H9 (cell line): ENCODE results near the gene GRID1. TPM values are rescaled to one million over a fixed set of nuclear protein-coding genes. Genes with fewer than 3 reads are reported as not detected.

Experiments used
- DNase-seq: peaks from one replicate; pipeline ENCODE4 v3.0.0-alpha.2; 2017
- H2AFZ ChIP-seq: one replicate; pipeline ENCODE4 v1.6.1; 2013; ENCODE audit warnings: mild to moderate bottlenecking, low read length, control low read depth, moderate library complexity
- H2AK5ac ChIP-seq: 2 replicates; pipeline ENCODE4 v1.6.1; 2013; ENCODE audit warnings: low read length, control low read depth, mixed read lengths; ENCODE audit not compliant: insufficient read length
- H2BK120ac ChIP-seq: one replicate; pipeline ENCODE4 v1.6.1; 2013; ENCODE audit warnings: low read depth, mild to moderate bottlenecking, low read length, control low read depth, inconsistent platforms; ENCODE audit not compliant: poor library complexity, severe bottlenecking
- H2BK12ac ChIP-seq: 2 replicates; pipeline ENCODE4 v1.6.1; 2013; ENCODE audit warnings: low read length, control low read depth, mixed read lengths, low read depth; ENCODE audit not compliant: insufficient read length
- H2BK15ac ChIP-seq: 2 replicates; pipeline ENCODE4 v1.6.1; 2013; ENCODE audit warnings: low read depth, low read length, control low read depth
- H2BK20ac ChIP-seq: one replicate; pipeline ENCODE4 v1.6.1; 2013; ENCODE audit warnings: low read depth, mild to moderate bottlenecking, low read length, control low read depth, inconsistent platforms; ENCODE audit not compliant: poor library complexity, severe bottlenecking
- H2BK5ac ChIP-seq: 2 replicates; pipeline ENCODE4 v1.6.1; 2013; ENCODE audit warnings: low read length, control low read depth, mixed read lengths; ENCODE audit not compliant: insufficient read length
- H3K14ac ChIP-seq: 2 replicates; pipeline ENCODE4 v1.6.1; 2013; ENCODE audit warnings: low read length, control low read depth; ENCODE audit not compliant: insufficient read depth
- H3K18ac ChIP-seq: 2 replicates; pipeline ENCODE4 v1.6.1; 2013; ENCODE audit warnings: low read depth, mild to moderate bottlenecking, mixed read lengths, low read length, control low read depth; ENCODE audit not compliant: insufficient read length
- H3K23ac ChIP-seq: 2 replicates; pipeline ENCODE4 v1.6.1; 2013; ENCODE audit warnings: low read length, control low read depth, mixed read lengths, low read depth; ENCODE audit not compliant: insufficient read length
- H3K23me2 ChIP-seq: 2 replicates; pipeline ENCODE4 v1.6.1; 2013; ENCODE audit warnings: low read depth, mild to moderate bottlenecking, mixed read lengths, low read length, control low read depth; ENCODE audit not compliant: insufficient read length, poor library complexity, severe bottlenecking
- H3K27ac ChIP-seq: 2 replicates; pipeline ENCODE4 v1.5.1; 2013; ENCODE audit warnings: low read length, control low read depth, mixed read lengths, low read depth; ENCODE audit not compliant: insufficient read length
- H3K27me3 ChIP-seq: 2 replicates; pipeline ENCODE4 v1.6.1; 2013; ENCODE audit warnings: low read length, control low read depth, inconsistent platforms; ENCODE audit not compliant: insufficient read depth
- H3K4ac ChIP-seq: 2 replicates; pipeline ENCODE4 v1.6.1; 2013; ENCODE audit warnings: low read depth, mild to moderate bottlenecking, control low read depth, inconsistent platforms, low read length, moderate library complexity
- H3K4me1 ChIP-seq: 2 replicates; pipeline ENCODE4 v1.6.1; 2013; ENCODE audit warnings: low read length, control low read depth, inconsistent platforms; ENCODE audit not compliant: insufficient read depth
- H3K4me2 ChIP-seq: 2 replicates; pipeline ENCODE4 v1.6.1; 2013; ENCODE audit warnings: low read length, control low read depth, mixed read lengths; ENCODE audit not compliant: insufficient read length, insufficient read depth
- H3K56ac ChIP-seq: 2 replicates; pipeline ENCODE4 v1.6.1; 2013; ENCODE audit warnings: low read depth, mild to moderate bottlenecking, mixed read lengths, low read length, control low read depth; ENCODE audit not compliant: insufficient read length
- H3K79me1 ChIP-seq: 2 replicates; pipeline ENCODE4 v1.6.1; 2013; ENCODE audit warnings: low read depth, mild to moderate bottlenecking, moderate library complexity, low read length, control low read depth, inconsistent platforms; ENCODE audit not compliant: insufficient read depth, poor library complexity, severe bottlenecking
- H3K79me2 ChIP-seq: 2 replicates; pipeline ENCODE4 v1.6.1; 2013; ENCODE audit warnings: low read length, control low read depth, inconsistent platforms; ENCODE audit not compliant: insufficient read depth
- H3K9ac ChIP-seq: 2 replicates; pipeline ENCODE4 v1.6.1; 2013; ENCODE audit warnings: low read length, control low read depth, mixed read lengths; ENCODE audit not compliant: insufficient read length; ENCODE audit errors: extremely low read depth
- H3K9me3 ChIP-seq: one replicate; pipeline ENCODE4 v1.6.1; 2013; ENCODE audit warnings: low read depth, low read length, inconsistent platforms; ENCODE audit not compliant: control insufficient read depth
- H3T11ph ChIP-seq: one replicate; pipeline ENCODE4 v1.6.1; 2013; ENCODE audit warnings: mild to moderate bottlenecking, low read length, control low read depth, inconsistent platforms
- H4K20me1 ChIP-seq: one replicate; pipeline ENCODE4 v1.6.1; 2013; ENCODE audit not compliant: control insufficient read depth, insufficient read length, insufficient read depth
- H4K5ac ChIP-seq: 2 replicates; pipeline ENCODE4 v1.6.1; 2013; ENCODE audit warnings: low read depth, mild to moderate bottlenecking, mixed read lengths, low read length, control low read depth; ENCODE audit not compliant: insufficient read length
- H4K8ac ChIP-seq: replicated peaks from 2 replicates; pipeline ENCODE4 v1.6.1; 2013; ENCODE audit warnings: low read length, control low read depth, mixed read lengths, low read depth; ENCODE audit not compliant: insufficient read length
- H4K91ac ChIP-seq: 2 replicates; pipeline ENCODE4 v1.6.1; 2013; ENCODE audit warnings: low read depth, mild to moderate bottlenecking, moderate library complexity, mixed read lengths, low read length, control low read depth; ENCODE audit not compliant: insufficient read length
- H3K27ac Mint-ChIP-seq, 3 experiments: 2 replicates in 2 of 3; 3 replicates in 1 of 3; pipeline ENCODE4 v1.8.0; 2020 to 2021; ENCODE audit warnings: mixed read lengths in 3 of 3, mild to moderate bottlenecking in 1 of 3, moderate library complexity in 1 of 3
- H3K27me3 Mint-ChIP-seq: 2 replicates; pipeline ENCODE4 v1.8.0; 2021; ENCODE audit warnings: low read depth, mild to moderate bottlenecking, moderate library complexity, mixed read lengths
- H3K36me3 Mint-ChIP-seq, 3 experiments: 2 replicates in 2 of 3; 3 replicates in 1 of 3; pipeline ENCODE4 v1.8.0; 2020 to 2021; ENCODE audit warnings: low read depth in 3 of 3, mixed read lengths in 3 of 3; ENCODE audit not compliant: insufficient read depth in 1 of 3
- H3K4me1 Mint-ChIP-seq, 2 experiments: 2 replicates each; pipeline ENCODE4 v1.8.0; 2020; ENCODE audit warnings: mixed read lengths in 2 of 2
- H3K4me3 Mint-ChIP-seq, 2 experiments: 2 replicates in 1 of 2; 3 replicates in 1 of 2; pipeline ENCODE4 v1.8.0; 2020 to 2021; ENCODE audit warnings: mild to moderate bottlenecking in 2 of 2, mixed read lengths in 2 of 2, moderate library complexity in 1 of 2
- H3K9me3 Mint-ChIP-seq, 2 experiments: 2 replicates in 1 of 2; 3 replicates in 1 of 2; pipeline ENCODE4 v1.8.0; 2020; ENCODE audit warnings: mild to moderate bottlenecking in 2 of 2, mixed read lengths in 2 of 2, moderate library complexity in 1 of 2
- CTCF ChIP-seq: fragments of 200-600 bp; sonication (generic); conservative IDR thresholded peaks from 3 replicates; pipeline ENCODE4 v1.8.0; 2021; ENCODE audit warnings: antibody characterized with exemption, mild to moderate bottlenecking
- WGBS: extraction: QIAGEN DNeasy Blood & Tissue Kit; methylation state at CpG from one replicate; pipeline ENCODE4 v1.1.7; 2013; ENCODE audit warnings: missing lambda C conversion rate, low lambda C conversion rate, mixed read lengths; ENCODE audit not compliant: insufficient read length; ENCODE audit errors: extremely low coverage; 5-methylcytosine and 5-hydroxymethylcytosine counted together
- total RNA-seq: library from RNA; stranded (reverse); gene quantifications from 2 replicates; pipeline ENCODE4 v1.2.1, GENCODE V29; 2021

GRID1 gene
- total RNA-seq, 1 experiment from 2014 or later, result 0.35 TPM

DNA sequence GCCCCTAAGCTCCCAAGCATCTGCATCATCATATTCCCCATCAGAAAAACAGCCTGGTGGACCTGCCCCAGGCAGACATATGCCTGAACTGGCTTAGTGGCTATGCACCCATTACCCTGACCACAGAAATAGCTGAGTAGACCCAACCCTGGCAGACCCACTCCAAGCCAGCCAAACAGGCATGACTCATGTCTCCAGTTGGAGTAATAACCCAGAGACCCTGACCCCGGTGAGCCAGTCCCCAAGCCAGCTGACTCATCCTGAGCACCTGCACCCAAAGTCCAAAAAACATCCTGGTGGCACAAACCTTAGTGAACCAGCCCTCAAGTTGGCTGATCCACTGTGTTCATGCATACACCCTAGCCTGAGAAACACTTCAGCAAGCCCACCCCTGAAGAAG lies 555.9 kb downstream of the GRID1 start:
- no peak overlapping the region for H3K56ac ChIP-seq
- H3K9ac ChIP-seq, result no peak overlapping the region
- H3K4me1 ChIP-seq, result no peaks in the 10 kb centered on the region
- H3K4me2 ChIP-seq, result no peak overlapping the region
- H3K4ac ChIP-seq, result no peak overlapping the region
- H2BK5ac ChIP-seq, result no peak overlapping the region
- no peaks in the 10 kb centered on the region for H3K23me2 ChIP-seq
- Mint-ChIP-seq H3K36me3 (peaks cover 0 to 22% (median 4%) of the 10 kb centered on the region in 3 experiments; a peak in 3 of 7 replicates), H3K27me3 (no peaks in the 10 kb centered on the region), H3K4me3 (no peak overlapping the region), H3K27ac (no peak overlapping the region), H3K4me1 (no peaks in the 10 kb centered on the region), H3K9me3 (peaks cover 24 to 30% of the 10 kb centered on the region in 2 experiments)
- no CpG with 5 or more reads among the region's 1 CpG for WGBS
- H4K5ac ChIP-seq, result no peak overlapping the region
- H2AK5ac ChIP-seq, result no peak overlapping the region
- no peaks in the 10 kb centered on the region for H3K27me3 ChIP-seq
- H3K79me1 ChIP-seq, result no peaks in the 10 kb centered on the region
- H2BK12ac ChIP-seq, result no peak overlapping the region
- no peak overlapping the region for H3K27ac ChIP-seq
- H4K20me1 ChIP-seq, result no peaks in the 10 kb centered on the region
- no peak overlapping the region for H2BK120ac ChIP-seq
- DNase-seq, result no peak
- H3T11ph ChIP-seq, result no peak overlapping the region
- H4K8ac ChIP-seq, result no peak overlapping the region
- no peak overlapping the region for H3K23ac ChIP-seq
- H3K9me3 ChIP-seq, result no peaks in the 10 kb centered on the region
- no peak for TF ChIP-seq CTCF
- no peak overlapping the region for H2AFZ ChIP-seq
- no peak overlapping the region for H3K18ac ChIP-seq
- H3K14ac ChIP-seq, result no peak overlapping the region; the same call in 1 of the 2 replicates
- no peak overlapping the region for H2BK15ac ChIP-seq
- H3K79me2 ChIP-seq, result no peaks in the 10 kb centered on the region; the same call in 1 of the 2 replicates
- H2BK20ac ChIP-seq, result no peak overlapping the region
- no peak overlapping the region for H4K91ac ChIP-seq
